Esophagus squamous epithelium (tissue), 4 donors: ENCODE measurements around the gene GRIK2.

Source experiments
- POLR2A ChIP-seq, 4 donors: fragments of 450-650 bp; IDR thresholded peaks; one replicate each; pipeline ENCODE4 v1.6.1; 2017; ENCODE audit warnings: antibody characterized with exemption in 4 of 4, mild to moderate bottlenecking in 4 of 4, moderate library complexity in 3 of 4
- TF ChIP-seq, protein P1 (sequence below), 6 experiments: fragments of 450-650 bp in 4 of 6; fragments of 200-600 bp in 2 of 6; sonication (generic) in 2 of 6; IDR thresholded peaks; one replicate each; pipeline ENCODE4 v1.5.1; 2016 to 2019; ENCODE audit warnings: antibody characterized with exemption in 6 of 6, mild to moderate bottlenecking in 4 of 6, moderate library complexity in 4 of 6

DNA sequence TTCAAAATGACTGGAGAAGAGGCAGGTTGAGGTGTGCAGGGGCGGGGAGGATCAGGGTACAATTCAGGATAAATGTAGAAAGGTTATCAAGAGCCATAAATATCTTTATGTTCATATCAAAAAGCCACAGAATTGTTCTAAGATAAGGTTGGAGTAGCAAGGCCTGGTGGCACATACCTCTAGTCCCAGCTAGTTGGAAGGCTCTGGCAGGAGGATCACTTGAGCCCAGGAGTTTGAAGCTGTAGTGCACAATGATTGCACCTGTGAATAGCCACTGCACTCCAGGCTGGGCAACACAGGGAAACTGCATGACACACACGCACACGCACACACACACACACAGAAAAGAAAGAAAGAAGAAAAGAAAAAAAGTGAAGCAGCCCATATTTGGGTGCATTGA, 194.8 kb downstream of the GRIK2 start:
- TF ChIP-seq, protein P1, sequence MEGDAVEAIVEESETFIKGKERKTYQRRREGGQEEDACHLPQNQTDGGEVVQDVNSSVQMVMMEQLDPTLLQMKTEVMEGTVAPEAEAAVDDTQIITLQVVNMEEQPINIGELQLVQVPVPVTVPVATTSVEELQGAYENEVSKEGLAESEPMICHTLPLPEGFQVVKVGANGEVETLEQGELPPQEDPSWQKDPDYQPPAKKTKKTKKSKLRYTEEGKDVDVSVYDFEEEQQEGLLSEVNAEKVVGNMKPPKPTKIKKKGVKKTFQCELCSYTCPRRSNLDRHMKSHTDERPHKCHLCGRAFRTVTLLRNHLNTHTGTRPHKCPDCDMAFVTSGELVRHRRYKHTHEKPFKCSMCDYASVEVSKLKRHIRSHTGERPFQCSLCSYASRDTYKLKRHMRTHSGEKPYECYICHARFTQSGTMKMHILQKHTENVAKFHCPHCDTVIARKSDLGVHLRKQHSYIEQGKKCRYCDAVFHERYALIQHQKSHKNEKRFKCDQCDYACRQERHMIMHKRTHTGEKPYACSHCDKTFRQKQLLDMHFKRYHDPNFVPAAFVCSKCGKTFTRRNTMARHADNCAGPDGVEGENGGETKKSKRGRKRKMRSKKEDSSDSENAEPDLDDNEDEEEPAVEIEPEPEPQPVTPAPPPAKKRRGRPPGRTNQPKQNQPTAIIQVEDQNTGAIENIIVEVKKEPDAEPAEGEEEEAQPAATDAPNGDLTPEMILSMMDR (IDR thresholded peaks at IDR 0.05): no peak
- TF ChIP-seq POLR2A (IDR thresholded peaks at IDR 0.05): no peak
